ENCODE measurements around the gene POLD2.
A peak's percentile ranks its signal among the peaks of the same experiment; 100 is the strongest.
"Not testable (repeated sequence)": the region's sequence is repeated elsewhere in the genome, so short reads cannot be mapped to it uniquely, and the experiment has no call there.

POLD2 gene

DNA sequence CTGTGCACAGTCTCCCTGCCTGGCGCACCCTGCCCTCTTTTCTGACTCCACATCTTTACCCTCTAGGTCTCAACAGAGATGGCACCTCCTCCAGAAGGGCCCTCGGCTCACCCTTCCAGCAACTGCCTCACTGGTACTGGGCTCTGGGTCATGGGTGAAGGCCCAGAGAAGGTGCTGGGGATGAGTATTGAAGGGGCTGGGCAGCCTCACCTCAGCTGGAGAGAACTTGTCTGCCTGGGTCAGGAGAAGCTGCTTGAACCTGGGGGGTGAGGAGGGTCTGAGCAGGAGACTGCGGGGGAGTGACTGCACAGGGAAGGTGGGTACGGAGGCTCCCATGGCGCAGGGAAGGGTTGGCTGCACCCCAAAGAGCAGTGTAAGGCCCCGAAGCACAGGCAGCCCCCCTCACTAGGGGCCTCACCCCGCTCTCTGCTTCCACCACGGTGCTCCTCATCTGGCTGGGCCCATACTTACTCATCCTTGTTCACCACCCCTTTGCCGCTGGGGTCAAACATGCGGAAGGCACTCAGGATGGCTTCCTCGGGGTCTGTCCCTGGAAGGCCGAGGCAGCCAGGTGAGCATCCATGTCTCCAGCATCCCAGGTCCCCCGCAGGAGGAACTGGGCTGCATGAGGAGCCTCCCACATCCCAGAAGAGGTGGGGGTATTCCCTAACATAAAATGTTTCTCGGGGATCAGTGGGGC lies 16.1 kb upstream of the POLD2 start:
- no peak for DNase-seq (ENCODE audit: low spot score)

DNA sequence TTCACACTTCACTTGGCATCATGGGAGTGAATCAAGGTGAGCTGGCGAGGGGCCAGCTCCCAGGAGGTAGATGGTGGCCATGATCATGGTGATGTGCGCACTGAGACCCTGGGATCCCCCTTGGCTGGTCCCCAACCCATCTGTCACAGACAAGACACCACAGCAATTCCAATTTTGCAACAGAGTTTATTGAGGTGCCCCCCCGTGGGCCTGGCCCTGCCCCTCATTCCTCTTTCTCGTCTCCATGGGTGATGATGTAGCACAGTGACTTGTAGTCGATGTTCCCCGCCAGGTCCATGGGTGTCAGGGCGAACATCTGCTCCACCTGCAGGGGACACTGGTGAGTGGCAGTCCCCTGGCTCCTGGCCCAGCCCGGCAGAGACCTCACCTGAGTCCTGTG lies 15.3 kb upstream of the POLD2 start:
- DNase-seq (ENCODE audit: low spot score) = no peak

DNA sequence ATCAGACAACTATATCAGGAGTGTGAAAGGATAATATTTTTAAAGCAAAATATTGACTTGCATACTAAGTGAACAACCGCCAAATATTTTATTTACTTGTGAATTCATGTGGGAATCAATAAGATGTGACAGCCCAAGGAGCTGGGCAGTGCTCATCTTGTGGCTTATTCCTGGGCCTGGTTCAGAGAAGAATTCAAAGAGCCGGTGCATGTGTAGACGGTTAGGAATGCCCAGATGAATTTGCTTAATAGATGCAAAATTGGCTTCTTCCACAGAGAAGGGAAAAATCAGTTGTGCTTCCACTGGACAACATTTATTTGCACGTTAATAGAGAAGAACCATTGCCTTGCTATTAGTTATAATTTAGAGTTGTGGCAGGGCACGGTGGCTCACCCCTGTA lies 13.4 kb upstream of the POLD2 start:
- DNase-seq (ENCODE audit: low spot score) = no peak

DNA sequence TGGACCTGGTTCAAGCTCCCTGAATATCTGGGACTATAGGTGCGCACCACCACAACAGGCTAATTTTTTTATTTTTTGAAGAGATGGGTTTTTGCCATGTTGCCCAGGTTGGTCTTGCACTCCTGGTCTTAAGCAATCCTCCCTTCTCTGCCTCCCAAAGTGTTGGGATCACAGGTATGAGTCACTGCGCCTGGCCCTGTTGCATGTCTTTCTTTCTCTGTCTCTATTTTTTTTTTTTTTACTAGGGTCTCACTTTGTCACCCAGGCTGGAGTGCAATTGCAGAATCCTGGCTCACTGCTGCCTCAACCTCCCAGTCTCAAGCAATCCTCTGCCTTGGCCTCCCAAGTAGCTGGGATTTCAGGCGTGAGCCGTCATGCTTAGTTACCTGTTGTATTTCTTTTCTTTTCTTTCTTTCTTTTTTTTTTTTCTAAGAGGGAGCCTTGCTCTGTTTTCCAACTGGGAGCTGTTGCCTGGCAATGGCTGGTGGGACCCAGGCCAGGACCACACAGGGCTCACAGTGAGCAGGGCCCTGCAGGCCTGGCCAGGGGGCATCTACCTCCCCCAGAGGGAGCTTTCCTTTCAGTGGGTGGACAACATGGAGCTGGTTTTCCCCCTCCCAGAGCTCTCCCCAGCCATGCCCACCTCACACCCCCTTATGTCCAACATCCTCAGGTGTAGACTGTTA lies 11.7 kb upstream of the POLD2 start:
- no peak for DNase-seq (ENCODE audit: low spot score)

DNA sequence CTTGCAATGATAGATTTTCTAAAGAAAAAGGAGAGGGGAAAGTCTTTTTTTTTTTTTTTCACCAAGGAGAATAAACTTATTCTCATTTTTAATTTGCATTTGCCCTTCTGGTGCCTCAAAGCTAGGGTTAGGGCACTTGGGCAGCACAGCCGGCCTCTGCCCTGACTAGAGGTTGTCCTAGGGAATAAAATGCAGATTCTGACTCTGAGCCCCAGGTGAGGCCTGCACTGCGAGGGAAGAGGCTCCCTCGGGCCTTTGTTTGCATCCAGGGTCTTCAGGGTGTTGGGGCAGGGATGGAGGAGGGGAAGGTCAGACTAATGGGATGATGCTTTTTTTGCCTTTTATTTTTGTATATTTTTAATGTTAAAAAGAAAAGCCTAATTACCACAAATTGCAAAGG lies 9.9 kb upstream of the POLD2 start:
- DNase-seq (ENCODE audit: low spot score) = no peak

DNA sequence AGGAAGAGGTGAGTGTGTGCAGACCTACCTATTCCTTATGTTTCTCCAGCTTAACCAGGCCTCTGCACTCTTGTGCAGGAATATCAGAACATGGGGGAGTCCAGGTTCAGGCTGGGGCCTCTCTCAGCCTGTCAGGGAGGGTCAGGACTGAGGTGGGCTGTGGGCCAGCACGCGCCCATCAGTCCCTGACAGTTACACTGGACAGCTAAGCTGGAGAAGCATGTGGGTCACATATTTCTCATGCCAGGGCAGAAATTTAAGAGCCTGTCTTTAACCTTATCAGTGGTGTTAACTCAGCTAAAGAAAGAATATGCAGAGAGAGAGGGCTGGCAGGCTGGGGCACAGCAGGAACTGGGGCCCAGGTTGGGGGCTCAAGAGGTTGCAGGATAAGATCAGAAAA lies 8.7 kb upstream of the POLD2 start:
- peak; percentile 49 for DNase-seq (ENCODE audit: low spot score)

DNA sequence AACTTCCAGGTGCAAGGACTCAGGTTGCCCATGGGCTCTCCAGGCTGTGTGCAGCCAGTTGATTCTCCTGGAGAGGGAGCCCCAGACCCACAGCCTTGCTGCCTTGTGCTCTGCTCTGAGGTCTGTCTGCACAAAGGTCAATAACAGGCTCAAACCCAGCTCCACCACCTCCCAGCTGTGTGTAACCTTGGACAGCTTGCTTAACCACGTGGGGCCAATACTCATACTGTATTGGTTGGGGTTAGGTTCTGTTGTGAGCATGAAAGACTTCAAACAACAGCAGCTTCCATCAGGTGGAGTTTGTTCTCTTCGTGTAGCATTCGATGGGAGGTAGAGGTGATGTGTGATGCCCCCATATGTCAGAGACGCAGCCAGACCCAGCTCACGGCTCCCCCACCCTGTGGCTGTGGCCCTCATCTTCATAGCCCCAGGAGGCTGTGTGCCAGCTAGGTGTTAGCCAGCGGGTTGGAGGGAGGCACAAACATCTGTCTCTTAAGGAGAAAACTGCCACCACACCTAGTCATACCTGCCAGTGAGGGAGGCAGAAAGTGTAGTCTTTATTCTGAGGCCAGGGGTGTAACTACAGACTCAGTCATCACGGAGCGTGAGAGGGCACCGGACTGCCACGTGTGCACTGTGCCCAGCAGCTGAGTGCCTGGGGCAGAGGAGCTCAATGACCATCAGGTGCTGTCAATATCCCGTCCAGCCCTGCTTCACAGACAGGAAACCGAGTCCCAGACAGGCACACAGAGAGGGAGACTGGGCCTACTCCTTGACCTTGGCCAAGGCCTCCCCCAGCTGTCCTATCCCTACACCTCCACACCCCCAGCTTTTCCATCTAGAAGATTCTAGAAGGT lies 8.1 kb upstream of the POLD2 start:
- DNase-seq (ENCODE audit: low spot score) = no peak

DNA sequence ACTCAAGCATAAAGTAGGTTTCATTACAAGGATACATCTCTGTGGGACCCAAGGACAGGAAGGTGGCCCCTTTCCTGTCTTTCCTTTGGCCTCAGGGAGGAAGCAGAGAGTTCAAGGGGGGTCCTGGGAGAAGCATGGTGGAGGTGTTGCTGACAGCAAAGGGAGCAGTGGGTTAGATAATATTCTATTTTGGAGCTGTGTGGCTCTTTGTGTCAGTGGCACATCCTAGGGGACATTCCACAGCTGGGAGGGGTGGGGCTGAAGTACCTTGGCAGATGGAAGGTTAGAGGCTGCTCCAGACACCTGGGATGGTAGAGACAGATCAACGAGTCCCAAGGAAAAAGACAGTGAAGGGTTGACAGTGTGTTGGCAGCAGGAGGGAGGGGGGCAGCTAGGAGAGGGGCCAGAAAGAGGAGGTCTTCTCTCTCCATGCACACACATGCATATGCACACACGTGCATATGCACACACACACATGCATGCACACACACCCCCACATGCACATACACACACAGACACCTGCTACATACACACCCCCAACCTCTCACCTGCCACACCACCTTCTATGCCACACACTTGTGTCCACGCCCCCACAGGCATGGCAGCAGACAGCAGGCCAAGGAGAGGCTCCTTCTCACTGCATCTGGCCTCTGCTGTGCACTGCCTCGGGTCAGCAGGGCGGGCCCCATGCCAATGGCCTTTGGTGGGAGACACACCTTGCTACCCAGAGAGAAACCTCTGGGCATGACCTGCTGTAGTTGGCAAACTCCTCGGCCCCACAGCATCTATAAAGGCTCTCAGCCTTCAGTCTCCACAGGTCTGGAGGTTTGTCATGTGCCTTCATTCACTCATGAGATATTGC lies 5.6 kb upstream of the POLD2 start:
- DNase-seq (ENCODE audit: low spot score) = no peak

DNA sequence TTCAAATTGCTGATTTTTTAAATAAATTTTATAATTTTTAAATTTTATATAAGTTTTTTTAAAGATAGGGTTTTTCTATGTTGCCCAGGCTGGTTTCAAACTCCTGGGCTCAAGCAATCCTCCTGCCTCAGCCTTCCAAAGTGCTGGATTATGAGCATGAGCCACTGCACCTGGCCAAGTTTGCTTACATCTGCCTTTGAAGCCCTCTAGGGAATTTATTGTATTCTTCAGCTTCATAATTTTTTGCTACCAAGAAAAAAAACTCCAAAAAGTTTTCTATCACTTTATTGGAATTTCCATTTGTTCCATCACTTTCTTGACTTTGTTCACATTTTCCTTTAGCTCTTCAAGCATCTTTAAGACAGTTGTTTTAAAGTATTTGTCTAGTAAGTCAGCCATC lies 3.8 kb upstream of the POLD2 start:
- no peak for DNase-seq (ENCODE audit: low spot score)

DNA sequence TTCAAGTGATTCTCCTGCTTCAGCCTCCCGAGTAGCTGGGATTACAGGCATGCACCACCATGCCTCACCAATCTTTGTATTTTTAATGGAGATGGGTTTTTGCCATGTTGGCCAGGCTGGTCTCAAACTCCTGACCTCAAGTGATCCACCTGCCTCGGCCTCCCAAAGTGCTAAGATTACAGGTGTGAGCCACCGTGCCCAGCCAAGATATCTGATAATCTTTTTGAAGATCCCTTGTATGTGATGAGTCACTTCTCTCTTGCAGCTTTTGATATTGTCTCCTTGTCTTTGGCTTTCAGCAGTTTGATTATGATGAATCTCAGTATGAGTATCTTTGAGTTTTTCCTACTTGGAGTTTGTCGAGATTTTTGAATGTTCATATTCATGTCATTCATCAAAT lies 3.2 kb upstream of the POLD2 start:
- DNase-seq (ENCODE audit: low spot score) = not testable (repeated sequence)

DNA sequence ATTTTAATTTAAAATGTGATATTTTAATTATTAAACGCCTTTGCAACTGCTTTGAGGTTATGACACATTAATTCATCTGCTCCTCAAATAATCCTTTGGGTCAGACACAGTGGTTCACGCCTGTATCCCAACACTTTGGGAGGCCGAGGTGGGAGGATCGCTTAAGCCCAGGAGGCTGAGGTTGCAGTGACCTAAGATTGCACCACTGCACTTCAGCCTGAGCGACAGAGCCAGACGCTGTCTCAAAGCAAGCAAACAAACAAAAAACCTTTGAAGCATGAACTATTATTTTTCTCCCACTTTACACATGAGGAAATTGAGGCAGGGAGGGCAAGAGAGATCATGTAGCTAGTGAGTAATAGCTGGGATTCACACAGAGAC lies 1.5 kb upstream of the POLD2 start:
- DNase-seq (ENCODE audit: low spot score) = no peak

DNA sequence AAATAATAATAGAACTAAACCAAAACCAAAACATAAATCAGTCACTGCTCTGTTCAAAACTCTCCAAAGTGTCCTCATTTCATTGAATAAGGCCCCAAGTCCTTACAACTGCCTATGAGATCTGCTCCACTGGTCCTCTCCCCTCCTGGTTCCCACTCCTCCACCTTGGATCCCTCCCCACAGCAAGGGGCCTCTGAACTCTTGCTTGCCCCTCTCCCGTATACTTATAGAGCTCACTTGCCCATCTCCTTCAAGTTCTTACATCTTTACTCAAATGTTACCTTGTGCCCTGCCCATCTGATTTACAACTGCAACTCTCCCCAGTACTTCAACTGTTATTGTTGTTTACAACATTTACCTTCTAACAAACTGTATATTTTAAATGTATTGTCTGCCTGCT lies 819 bp downstream of the POLD2 start:
- no peak for DNase-seq (ENCODE audit: low spot score)

DNA sequence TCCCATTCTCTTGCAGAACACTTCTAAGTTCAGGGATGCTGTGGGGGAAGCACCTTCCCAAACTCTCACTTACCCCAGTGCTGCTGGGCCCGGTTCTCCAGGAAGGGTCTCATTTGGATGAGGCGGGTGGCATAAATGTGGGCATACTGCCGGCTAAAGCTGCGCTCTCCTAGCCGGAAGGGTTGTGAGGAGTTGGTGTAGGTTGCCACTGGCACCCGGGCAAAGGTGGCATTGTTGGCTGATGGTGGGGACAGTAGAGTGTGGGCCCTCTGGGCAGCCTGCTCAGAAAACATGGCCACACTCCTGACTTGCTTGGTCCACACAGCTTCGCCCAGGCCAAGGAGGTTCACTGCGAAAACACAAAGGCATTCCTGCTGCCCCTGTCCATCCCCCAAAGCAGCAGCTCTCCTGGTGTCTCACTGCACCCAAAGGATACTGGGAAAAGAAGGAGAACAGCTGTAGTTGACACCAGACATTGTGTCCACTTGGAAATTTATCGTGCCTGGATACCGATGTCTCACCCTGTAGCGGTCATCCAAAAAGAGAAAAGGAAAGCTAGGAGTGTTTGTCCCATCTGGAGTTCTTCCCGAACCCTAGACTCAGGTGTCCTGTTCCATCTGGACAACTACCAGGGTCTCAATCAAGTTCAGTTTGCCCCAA lies 1.5 kb downstream of the POLD2 start:
- DNase-seq (ENCODE audit: low spot score) = no peak

DNA sequence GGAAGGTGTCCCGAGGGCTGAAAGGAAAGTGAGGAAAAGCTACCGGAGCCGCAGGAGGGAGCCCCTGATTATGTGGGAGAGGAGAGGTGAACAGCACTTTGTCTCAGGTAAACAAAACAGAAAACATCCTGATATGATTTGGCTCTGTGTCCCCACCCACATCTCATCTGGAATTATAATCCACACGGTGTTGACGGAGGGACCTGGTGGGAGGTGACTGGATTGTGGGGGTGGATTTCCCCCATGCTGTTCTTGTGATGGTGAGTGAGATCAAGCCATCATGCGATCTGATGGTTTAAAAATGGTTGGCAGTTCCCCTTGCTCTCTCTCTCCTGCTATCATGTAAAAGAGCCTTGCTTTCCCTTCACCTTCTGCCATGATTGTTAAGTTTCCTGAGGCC lies 3.0 kb downstream of the POLD2 start:
- DNase-seq (ENCODE audit: low spot score) = no peak

DNA sequence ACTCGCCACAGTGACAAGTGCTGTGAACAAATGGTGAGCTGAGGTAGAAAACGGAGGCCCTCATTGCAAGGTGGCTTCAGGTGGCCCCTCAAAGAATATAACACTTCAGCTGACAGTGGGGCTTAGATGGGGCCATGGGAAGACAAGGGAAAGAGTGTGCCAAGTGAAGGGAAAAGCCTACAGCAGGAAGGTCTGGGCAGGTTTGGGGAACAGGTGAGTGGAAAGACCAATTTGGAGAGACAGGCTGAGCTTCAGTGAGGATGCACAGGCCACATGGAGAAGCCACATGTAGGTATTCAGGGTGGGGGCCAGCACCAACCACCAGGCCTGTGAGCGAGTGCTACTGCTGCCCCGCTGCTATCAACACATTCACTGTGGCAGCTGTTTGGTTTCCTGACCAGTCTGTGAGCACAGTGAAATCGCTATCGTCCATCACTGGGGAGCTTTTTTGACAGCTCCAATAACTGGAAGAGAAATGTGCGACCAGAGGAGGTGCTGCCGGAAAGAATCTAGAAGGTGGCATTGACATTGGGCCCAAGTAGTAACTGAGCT lies 3.4 kb downstream of the POLD2 start:
- no peak for DNase-seq (ENCODE audit: low spot score)

DNA sequence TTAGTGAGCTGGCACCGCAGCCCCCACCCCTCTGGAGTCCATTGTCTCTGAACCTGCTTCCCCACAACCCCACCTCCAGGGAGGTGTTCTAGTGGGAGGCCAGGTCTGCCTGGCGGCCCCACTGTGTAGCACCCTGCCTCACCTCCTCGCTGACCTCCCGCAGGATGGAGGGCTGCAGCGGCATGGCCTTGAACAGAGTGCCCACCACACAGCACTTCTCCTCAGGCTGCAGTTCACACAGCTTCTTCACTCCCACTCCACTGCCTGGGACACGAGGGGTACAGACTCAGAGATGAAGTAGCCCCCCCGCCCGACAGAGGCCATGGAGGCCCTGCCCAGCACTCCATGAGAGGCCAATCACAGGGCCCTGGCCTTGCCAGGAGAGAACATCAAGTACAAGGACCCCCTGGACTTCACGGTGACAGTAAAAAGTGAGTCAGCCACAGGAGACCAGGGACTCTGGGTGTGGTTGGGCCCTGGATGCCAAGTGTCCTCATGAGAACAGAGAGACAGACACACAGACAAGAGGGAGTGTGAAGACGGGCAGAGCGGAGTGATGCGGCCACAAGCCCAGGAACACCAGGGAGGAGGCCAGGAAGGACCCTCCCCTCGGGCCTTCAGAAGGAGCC lies 5.4 kb downstream of the POLD2 start:
- DNase-seq (ENCODE audit: low spot score) = no peak

DNA sequence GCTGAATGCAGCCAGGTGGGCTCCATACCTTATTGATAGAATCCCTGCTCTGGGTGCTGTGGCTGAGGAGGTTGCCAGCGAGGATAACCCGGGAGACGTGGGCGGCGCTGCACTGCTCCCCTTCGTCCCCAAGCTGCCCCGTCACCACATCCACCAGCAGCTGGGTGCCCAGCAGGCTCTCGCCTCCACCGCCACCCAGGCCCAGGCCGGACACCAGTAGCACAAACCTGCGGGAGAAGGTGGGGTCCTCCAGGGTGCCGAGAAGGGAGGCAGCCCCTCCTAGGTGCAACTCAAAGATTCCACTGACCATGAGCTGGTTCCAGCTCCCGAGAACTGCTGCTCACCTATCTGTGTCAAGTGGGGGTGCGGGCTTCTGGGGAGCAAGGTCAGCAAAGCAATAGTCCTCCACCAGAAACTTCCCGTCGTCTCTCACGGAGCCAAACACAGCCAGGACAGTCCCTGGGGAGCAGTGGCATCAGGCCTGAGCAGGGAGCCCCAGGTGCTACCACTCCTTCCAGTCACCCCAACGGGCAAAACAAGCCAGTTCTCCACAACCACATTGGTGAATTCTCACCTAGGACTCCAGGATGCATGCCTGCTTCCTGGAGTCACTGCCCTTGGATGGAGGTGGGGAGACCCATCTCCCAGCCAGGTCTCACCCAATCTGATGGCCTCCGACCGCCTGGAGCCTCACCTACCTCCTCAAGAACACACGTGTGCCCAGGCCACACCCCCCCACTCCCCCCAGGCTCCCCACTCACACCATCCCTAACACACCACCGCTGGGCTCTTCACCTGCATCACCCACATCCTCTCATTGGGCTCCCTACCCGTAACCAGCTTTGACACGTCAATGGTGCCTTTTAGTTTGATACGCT lies 6.3 kb downstream of the POLD2 start:
- no peak for DNase-seq (ENCODE audit: low spot score)

DNA sequence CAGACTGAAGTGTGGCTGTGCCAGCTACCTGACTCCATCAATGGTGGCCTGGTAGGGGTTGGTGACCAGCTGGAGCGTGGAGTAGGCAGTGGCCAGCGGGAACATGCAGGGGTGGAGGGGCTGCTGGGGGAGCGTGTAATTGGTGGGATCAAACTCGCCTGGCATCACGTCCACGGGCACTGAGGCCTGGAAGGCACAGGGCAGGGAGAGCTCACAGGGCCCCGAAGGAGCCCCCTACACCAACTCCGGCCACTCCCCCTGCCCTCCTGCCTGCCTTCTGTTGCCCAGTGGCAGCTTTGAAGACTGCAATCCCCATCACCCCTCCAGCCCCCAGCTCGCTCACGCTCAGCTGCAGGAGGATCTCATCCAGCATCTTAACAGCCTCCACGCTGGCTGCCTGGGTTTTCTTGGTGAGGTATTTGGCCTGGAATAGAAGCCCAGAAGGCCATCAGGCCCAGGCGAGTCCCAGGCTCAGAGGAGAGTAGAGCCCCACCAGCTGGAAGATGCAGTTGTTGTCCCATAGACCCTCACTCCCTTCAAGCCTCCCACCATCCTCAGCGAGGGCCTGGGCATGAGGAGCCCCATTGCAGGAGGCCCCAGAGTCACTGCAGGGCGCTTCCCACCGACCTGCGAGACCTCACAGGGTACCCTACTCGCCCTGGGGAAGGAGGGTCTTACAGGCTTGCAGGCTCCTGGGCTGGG lies 7.1 kb downstream of the POLD2 start:
- DNase-seq (ENCODE audit: low spot score) = no peak

All from AG08396 (cell line).